HG03097 (cell line): ENCODE measurements around the gene GSG1L.

ENCODE experiments used
- ATAC-seq: cut with Tn5 transposase; IDR thresholded peaks from one replicate; pipeline ENCODE4 v1.9.1; 2021; ENCODE audit not compliant: unreplicated experiment, low FRiP score

The GSG1L gene

DNA sequence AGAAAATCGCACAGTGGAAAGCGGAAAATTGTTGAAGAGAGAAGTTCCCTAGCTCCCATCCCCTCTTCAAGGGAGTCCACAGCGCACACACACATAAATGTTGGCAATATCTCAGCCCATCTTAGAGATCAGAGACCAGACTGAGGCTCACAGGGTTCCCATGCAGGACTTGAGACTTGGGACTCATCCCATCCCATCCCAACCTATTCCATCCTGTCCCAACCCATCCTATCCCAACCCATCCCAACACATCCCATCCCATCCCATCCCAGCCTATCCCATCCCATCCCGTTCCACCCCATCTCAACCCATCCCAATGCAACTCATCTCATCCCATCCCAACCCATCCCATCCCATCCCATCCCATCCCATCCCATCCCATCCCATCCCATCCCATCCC is 29.6 kb downstream of the GSG1L start:
- ATAC-seq, result no peak

DNA sequence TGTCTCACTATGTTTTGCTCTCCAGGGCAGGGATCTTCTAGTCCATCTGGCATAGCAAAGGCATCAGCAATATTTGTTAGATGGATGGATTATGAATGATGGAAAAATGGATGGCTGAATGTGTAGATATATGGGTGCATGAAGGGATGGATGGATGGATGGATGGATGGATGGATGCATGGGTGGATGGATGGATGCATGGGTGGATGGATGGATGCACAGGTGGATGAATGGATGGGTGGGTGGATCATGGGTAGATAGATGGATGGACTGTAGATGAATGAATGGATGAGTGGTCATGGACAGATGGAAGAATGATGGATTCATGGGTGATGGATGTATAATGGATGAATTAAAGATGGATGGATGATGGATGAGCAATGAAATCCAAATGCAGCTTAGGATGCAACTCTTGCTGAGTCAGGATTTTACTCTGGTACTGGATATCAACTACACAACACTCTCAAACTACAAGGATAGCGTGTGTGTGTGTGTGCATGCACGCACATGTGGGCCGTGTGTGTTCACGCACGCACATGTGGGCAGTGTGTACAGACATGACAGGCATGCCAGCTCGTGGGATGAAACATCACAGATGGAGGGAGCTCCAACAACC is 34.0 kb downstream of the GSG1L start:
- no peak for ATAC-seq

DNA sequence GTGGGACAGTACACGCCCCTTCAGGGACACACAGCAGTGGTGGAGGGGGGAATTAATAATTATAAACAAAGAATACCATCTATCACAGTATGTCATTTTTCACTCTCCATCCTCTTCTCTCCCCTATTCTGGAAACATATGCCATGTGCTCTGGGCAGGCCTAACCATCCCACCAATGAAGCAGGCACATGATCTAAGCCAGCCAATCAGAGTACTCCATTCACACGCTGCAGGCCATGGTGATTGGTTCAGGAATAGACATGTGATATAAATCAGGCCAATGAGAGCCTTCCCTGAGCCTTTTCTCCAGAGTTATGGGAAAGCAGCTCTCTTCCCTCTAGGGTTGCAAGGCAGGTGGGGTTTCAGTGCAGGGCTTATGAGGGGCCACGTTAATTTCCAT is 36.5 kb downstream of the GSG1L start:
- ATAC-seq, result no peak

DNA sequence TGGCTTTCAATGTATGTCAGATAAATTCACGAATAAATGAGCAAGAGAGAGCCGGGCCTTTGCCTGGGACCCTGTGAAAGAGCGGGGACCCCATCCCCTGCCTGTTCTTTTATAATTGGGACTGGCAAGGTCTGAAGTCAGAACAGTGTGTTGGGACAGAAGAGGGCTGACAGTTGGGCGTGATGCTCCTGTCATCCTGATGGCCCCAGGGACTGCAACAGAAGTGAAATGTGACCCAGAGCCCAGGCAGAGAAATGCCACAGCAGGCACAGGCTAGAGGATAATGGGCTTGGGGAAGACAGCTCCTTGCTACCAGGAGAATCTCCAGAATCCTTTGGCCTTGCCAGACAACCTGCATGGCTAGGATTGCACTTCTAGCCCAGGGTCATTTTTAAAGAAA is 37.9 kb downstream of the GSG1L start:
- ATAC-seq, result no peak

DNA sequence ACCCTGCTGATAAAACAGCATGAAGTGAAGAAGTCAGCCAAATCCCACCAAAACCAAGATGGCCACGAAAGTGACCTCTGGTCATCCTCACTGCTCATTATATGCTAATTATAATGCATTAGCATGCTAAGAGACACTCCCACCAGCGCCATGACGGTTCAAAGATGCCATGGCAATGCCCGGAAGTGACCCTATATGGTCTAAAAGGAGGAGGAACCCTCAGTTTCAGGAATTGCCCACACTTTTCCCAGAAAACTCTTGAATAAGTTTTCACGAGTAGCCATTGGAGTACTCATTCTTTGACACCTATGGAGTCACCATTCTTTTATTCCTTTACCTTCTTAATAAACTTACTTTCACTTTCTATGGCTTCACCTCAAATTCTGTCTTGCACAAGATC is 44.3 kb downstream of the GSG1L start:
- no peak for ATAC-seq

DNA sequence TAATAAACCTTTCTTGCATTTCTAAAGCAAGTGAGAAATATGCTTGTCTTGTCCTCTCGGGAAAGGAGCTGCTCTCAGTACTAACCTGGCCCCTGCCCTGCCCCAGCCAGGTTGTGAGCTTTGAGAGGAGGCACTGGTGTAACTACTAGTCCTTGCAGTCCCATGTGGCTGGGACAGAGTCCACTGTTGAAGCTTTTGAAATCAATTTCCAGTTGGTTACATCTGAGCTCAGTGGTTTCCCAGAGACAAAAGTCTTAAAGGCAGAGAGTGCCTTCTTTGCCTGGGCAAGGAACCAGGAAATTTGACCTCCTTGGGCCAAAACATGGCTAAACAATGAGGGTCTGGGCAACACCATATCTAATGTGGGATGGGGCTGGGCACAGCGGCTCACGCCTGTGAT is 48.7 kb downstream of the GSG1L start:
- no peak for ATAC-seq

DNA sequence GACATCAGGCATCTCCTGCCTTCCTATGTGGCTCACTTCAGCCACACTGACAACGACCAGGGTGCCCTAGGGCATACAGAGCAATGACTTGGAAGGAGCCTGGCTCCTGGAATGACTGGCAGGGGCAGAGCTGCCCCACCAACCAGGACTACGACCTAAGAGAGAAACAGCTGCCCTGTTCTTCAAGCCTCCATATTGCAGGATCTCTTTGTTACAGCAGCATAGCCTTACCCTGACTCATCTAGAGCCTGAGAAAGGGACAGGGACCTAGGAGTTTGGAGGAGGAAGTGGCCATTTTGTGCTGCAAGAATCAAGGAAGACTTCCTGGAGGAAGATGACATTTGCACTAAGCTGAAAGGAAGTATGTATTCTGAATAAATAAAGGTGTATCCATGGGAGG is 49.6 kb downstream of the GSG1L start:
- no peak for ATAC-seq

DNA sequence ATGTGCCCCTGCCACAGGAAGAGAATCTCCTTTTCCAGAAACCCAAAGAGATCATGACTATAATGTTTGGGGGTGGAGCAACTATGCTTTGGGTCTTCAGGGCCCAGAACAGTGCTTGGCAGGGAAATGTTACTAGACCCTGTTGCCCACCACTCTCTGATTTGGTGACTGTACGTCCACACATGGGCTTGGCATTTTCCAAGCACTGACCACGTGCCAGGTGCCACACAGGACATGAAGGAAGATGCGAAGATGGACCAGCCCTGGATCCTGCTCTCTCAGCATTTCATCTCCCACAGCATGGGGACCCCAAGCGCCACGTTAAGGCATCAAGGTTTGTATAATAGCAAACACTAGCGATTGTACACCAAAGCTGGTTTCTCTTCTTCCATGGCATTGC is 50.1 kb downstream of the GSG1L start:
- ATAC-seq, result no peak

DNA sequence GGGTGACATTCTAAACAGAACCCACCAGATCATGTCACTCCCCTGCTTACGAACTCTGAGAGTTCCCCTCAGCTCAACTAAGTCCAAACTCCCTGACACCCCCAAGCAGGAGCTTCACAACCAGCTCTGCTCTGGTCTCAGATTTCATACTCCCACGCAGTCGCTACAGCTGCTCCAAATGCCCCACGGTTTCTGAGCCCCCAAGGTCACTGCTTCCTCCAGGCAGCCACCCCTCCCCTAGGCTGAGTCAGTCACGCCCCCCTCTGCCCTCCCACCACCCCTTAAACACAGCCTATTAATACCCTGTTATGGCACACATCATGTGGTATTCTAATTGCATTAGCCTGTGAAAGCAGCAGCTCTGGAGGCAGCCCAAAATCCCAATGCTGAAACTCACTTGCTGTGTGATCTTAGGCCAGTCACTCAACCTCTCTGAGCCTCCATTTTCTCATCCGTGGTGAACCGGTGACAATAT is 51.5 kb downstream of the GSG1L start:
- no peak for ATAC-seq

DNA sequence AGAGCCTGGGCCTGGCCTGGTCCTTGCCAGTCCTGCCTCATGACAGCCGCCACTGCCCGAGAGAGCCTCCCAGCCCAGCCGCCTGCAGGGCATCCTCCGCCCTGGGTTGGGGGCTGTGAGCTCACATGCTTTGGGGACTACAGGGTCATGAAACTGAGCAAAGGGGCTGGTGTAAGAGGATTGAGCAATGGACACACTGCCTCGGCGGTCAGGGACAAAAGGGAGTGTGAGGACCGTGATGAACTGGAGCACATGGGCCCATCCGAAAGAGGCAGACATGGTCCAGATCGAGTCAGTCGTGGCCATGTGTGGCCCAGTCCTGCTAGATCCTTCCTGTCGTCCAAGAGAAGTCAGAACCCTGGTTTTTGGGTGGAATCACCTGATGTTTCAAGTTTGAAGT is 52.3 kb downstream of the GSG1L start:
- no peak for ATAC-seq

DNA sequence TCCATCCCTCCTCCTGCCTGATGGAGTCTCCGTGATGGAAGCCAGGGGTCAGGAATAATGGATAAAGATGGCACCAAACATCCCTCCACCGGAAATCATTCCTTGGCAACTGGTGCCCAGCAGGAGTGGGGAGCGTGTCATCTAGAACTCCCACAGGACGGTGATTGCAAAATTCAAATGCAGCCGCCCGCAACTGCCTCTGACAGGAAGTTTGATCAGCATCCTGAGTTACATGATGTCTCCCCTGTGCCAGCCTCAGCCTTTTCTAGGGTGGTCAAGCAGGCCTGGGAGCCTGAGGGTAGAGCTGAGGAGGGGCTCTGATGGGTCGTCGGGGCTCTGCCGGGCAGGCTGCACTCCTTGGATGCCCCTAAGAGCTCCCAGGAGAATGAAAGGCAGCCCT is 52.8 kb downstream of the GSG1L start:
- no peak for ATAC-seq

DNA sequence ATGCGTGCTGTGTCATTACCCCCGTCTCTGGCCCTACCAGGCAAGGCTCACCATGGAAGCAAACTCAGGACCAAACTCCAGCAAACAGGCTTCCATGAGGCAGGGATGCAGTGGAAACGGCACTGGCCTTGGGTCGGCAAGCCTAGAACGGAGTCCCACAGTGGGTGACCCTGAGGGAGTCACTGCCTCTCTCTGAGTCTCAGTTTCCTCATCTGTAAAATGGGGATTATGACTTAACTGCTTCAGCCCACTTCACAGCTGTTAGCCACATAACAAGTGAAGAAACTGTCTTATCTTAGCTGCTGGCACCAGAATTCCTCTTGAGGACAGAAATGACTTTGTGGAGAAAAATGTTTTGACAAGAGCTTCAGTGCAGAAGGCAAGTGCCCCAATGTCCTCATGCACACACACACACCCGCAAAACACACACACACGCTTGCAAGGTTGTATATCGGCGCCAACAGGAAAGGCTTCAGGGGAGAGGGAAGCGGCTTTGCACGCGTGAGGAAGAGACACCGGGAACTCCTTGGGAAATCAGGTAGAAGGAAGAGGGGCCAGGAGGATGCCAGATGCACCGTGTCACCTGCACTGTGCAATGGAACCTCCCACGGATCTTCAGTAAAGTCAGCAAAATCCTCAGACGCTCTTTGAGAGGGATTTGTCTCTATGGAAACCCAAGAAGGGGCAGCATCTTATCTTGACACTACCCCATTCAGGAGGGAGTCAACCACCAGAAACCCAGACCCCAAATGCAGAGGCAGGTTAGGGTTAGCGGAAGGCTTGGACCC is 53.7 kb downstream of the GSG1L start:
- ATAC-seq, result no peak

DNA sequence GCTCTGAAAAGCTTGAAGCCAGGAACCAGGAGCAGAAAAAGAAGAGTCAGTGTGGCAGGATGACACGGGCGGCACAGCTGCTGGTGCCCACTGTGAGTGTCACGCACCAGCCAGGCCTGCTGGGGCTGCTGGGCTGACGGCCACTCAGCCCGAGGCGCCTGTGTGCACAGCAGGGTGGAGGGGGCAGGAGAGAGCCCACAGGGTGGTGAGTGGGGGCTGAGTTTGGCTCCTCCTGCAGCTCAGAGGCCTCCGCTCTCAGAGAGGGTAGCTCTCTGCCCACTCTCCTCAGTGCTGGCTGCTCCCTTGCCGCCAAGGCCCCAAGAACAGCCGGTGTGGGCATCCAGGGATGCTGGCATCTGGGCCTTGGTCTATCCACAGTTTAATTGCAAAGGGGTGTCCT is 59.6 kb downstream of the GSG1L start:
- no peak for ATAC-seq

DNA sequence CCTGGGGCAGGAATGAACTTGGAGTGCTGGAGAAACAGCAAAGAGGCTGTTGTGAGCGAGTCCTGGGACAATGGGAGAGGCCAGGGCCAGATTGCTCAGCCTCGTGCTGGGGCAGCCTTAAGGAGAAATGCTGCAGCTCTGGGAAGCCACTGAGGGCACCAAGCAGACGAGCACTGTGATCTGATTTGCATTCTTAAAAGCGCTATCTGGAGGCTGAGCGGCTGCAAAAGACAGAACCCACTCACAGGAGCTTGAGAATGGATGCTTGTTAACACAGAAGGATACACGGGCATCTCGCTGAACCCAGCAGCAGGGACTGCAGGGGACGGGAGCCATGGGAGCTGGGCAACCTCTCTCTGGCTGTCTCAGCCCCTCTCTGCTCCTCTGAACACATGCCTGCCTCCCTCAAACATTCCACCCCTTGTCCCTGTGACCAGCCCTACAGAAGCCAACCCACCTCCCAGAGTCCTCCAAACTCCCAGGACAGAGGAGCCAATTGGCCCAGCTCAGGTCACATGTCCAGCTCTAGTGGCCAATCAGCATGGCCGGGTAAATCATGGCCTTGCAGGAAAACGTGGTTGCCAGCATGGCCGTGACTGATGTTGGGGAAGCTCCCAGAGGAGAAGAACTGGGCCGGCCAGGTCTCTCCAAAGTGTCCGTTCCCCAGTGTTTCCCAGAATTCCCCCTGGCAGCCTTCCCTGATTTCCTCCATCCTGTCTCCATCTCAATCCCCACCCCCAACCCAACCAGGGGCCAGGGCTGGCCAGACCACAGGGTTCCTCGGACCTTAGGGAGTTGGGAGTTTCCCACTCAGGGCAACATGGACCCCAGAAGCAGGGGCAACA is 60.3 kb downstream of the GSG1L start:
- no peak for ATAC-seq

DNA sequence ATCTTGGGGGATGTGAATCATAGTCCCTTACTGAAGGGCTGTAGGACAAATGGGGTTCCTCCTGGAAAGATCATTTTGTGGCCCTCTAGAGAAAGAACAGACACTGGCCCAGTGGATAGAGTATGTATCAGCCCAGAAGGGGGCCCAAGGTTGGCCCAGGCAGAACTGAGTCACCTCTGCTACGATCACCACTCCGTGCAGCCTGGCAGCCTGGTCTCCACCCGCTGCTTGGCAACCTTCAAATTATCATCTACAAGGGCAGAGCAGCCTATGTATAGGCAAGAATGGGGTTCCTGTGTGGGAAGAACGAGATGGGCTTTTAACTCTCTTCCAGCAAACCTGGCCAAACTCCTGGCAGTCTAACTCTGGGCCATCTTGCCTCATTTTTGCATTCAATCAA is 61.9 kb downstream of the GSG1L start:
- ATAC-seq, result no peak

DNA sequence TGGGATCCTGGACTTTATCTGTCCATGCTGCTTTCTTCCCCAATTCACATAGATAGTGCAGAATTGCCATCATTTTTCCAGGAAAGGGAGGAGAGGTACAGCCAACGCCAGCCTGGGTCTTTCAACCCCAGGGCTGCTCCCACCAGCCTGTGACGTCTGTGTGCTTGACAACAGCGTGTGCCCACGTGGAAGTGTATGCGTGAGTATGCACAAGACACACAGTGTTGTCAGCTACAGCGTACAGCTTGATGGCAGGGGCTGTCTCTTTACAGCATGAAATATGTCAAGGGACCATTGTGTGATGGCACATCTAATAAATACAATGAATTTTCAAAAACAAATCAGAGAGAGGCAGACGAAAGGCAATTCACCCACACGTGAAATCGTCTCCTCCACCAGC is 62.3 kb downstream of the GSG1L start:
- ATAC-seq, result no peak

DNA sequence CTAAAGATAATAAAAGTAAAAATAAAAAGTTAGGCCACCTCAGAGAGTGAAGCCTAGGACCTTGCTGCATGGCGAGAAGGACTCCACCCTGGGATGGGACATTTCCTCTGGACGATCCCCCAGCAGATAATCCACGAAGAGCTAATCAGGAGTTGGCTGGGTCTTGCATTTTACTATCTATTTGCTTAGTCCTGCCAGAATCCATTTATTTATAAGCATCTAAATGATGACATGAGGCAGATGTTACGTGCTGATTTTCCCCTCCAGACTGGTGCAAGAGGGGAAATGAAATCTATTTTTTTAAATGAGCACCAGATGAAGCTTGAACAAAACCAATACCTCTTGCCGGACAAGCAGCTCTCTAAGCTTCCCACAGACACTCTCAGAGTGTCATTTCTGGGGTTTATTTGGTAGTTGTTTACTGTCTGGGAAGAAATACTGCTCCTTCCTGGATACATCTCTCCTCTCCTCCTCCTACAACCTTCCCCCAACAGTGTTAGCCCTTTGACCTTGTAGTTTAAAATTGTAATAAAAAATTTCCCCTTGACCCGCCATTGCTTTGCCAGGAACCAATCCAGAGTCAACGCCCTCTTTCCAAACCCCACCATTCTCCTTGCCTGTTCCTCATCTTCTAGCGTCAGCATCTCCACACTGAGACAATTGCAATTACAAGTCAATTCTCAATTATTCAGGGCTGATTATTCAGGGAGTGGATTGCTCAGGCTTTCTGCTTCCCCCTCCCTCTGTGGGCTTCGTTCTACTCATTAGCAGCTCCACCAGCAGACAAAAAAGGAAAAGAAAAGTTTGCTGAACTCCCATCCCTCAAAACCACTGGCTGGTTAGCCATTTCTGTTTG is 63.0 kb downstream of the GSG1L start:
- ATAC-seq, result no peak

DNA sequence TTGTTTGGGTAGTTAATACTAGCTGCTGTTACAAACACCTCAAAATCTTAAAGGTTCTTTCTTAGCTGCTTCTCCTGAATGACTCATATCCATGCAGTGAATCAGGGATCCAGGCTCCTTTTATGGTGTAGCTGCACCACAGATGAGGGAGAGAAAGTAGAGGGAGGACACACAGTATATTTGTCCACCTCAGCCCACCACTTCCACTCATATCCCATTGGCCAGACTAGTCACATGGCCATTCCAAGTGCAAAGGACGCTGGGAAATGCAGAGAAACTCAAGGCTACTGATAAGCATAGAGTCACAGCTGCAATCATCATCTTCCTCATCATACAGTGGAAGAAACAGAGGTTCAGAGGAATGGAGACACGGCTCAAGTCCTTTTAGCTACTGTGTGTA is 63.8 kb downstream of the GSG1L start:
- no peak for ATAC-seq

DNA sequence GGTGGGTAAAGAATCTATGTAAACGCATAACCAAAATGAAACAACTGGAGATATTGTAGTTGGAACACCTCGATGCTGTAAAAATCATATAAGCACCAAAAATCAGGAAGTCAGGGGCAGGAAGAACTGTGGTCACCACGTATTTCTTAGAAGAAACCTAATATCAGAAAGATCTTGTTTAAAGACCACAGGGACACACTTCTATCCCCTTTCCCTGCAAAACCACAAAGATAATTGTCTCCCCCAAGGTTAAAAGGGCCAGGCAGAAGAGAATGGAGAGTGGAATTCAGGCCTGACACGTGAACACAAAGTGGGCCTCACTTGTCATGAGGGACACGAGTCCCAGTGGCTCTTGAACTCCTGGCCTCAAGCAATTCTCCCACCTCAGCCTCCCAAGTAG is 68.1 kb downstream of the GSG1L start:
- ATAC-seq, result no peak

DNA sequence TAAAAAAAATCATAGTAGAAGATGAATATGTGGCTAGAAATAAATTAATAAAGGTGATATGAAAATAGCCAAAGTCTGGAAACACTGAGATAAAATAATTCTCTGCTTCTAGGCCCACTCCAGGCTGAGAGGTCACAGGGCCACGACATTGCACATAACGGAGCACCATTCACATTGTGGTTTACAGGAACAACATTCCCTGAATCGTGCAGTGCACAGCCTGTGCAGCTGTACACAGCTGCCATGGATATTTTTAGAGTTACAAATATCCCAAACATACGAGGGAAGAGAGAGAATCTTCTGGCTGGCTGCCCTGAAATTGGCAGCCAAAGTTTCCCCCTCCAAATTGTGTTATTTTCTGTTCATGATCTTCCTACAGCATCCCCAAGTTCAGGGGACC is 68.8 kb downstream of the GSG1L start:
- ATAC-seq, result no peak

DNA sequence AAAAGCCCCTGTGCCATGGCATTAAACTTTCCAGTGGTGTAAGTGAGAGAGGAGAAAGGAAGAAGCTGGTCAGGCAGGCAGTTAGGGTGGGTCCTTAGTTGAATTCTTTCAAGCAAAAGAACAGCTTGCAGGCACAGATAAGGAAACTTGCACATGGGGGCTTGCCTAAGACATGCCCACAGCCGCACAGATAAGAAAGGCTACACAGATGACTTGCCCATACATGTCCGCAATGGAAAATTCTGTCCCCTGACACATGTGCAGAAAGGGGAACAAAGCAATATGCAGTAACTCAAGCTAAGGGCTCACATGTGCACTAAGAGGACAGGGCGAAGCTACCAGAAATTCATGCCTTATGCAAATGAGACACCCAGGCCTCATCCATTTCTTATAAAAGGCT is 69.9 kb downstream of the GSG1L start:
- ATAC-seq, result no peak
